Measurements from ENCODE around the gene AOC3. TPM values are rescaled to one million over a fixed set of nuclear protein-coding genes. Genes with fewer than 3 reads are reported as not detected.

AOC3 gene
- total and polyA plus RNA-seq, 2 donors (not counting 3 experiments of a cell fraction or from before 2014, with no cell fraction given) = 0.11 to 0.27 TPM

DNA sequence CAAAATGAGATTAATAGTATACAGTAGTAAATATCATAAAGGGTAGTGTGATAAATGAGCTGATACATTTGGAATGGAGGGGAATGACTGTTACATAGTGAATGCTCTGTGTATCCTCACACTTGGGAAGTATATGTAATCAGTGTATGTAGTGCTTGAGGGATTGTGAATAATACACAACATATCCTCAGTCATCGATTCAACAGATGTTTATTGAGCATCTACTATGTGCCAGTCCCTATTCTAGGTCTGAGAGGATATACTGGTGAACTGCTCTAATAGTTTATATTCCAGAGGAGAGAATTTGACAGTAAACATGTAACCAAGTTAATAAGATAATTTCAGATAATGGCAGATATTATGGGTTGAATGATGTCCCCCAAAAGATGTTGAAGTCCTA is 23.5 kb upstream of the AOC3 start:
- Histone ChIP-seq H3K4me3 (replicated peaks in 1 of 3; ENCODE audit: insufficient read depth in 1 of 3, low read depth in 1 of 3, low read length in 3 of 3) (no peak overlapping the region), H3K9me1 (replicated peaks; ENCODE audit: control insufficient read depth, extremely low read depth, insufficient read depth, low read length) (no peaks in the 10 kb centered on the region), H4K20me1 (replicated peaks; ENCODE audit: control insufficient read depth, extremely low read depth, insufficient read depth, low read length) (no peaks in the 10 kb centered on the region), H2AFZ (ENCODE audit: low read depth, low read length) (no peak overlapping the region), H3K27ac (ENCODE audit: insufficient read depth, low read depth, low read length) (no peak overlapping the region), H3K9ac (replicated peaks; ENCODE audit: extremely low read depth, insufficient read depth, low read length) (no peak overlapping the region), H3K79me2 (ENCODE audit: control insufficient read depth, insufficient read depth, low read length) (peaks cover 12% of the 10 kb centered on the region), H3K4me1 (ENCODE audit: control insufficient read depth, extremely low read depth, insufficient read depth, low read length) (peaks cover 10% of the 10 kb centered on the region), H3K27me3 (ENCODE audit: control insufficient read depth in 2 of 2, insufficient read depth in 2 of 2, low read length in 2 of 2) (peaks cover 6 to 13% of the 10 kb centered on the region in 2 experiments), H3K4me2 (ENCODE audit: insufficient read depth, low read length) (no peak overlapping the region), H3K9me3 (replicated peaks; ENCODE audit: control insufficient read depth, insufficient read depth, low read length) (no peaks in the 10 kb centered on the region), H3K36me3 (ENCODE audit: control insufficient read depth in 2 of 2, extremely low read depth in 1 of 2, insufficient read depth in 2 of 2, low read length in 2 of 2) (no peaks in the 10 kb centered on the region)
- TF ChIP-seq, protein P1, sequence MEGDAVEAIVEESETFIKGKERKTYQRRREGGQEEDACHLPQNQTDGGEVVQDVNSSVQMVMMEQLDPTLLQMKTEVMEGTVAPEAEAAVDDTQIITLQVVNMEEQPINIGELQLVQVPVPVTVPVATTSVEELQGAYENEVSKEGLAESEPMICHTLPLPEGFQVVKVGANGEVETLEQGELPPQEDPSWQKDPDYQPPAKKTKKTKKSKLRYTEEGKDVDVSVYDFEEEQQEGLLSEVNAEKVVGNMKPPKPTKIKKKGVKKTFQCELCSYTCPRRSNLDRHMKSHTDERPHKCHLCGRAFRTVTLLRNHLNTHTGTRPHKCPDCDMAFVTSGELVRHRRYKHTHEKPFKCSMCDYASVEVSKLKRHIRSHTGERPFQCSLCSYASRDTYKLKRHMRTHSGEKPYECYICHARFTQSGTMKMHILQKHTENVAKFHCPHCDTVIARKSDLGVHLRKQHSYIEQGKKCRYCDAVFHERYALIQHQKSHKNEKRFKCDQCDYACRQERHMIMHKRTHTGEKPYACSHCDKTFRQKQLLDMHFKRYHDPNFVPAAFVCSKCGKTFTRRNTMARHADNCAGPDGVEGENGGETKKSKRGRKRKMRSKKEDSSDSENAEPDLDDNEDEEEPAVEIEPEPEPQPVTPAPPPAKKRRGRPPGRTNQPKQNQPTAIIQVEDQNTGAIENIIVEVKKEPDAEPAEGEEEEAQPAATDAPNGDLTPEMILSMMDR (IDR thresholded peaks at IDR 0.05; ENCODE audit: extremely low read depth in 1 of 2, insufficient read depth in 1 of 2, low read depth in 1 of 2, low read length in 2 of 2) = no peak
- no peak for TF ChIP-seq GATA2 (IDR thresholded peaks at IDR 0.05; ENCODE audit: insufficient read depth, insufficient read length, low read depth, low read length)
- ChIA-PET CTCF (interaction anchor here (1.1 kb wide), 1 partner anchor 100 kb away, joined by 3 read pairs; no protein-coding TSS in a partner anchor), POLR2A (no interaction called here)
- dilution Hi-C loops (cut with MboI; ENCODE audit: extremely low pct_ligation_motif_present, low sequenced_read_pairs) (no loop called here), intact Hi-C loops (cut with micrococcal nuclease) (no loop called here)
- DNase-seq (ENCODE audit: low read depth, low spot score) (no peak), FAIRE-seq (no peak)
- BruUV-seq (replicated peaks) = no TSS peak

DNA sequence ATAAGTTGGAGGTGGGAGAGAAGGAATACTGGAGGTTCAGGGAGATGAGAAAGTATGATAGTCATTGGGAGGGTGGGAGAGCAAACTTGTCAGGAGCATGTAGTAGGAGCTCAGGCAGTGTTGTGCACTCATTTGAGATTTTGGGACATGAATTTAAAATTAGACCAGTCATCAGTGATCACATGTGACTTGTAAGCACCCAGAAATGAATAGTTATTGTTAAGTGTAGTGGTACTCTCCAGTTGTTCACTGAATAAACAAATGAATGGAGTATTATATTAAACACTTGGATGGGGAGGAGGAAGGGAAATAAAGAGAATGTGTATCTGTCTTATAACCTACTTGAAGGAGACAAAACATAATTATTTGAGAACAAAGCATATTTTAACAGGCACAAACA is 20.0 kb upstream of the AOC3 start:
- CTCF ChIA-PET = no interaction called here
- DNase-seq (ENCODE audit: low read depth, low spot score) (no peak), FAIRE-seq (no peak)
- no peak overlapping the region for H3K4me2 ChIP-seq (ENCODE audit: insufficient read depth, low read length)
- dilution Hi-C loops (cut with MboI; ENCODE audit: extremely low pct_ligation_motif_present, low sequenced_read_pairs) = no loop called here
- no peak overlapping the region for H3K4me3 ChIP-seq (replicated peaks in 1 of 3; ENCODE audit: insufficient read depth in 1 of 3, low read depth in 1 of 3, low read length in 3 of 3)
- TF ChIP-seq POLR2AphosphoS5 (IDR thresholded peaks at IDR 0.05; ENCODE audit: insufficient read depth, low read depth, low read length) (no peak), GATA2 (IDR thresholded peaks at IDR 0.05; ENCODE audit: insufficient read depth, insufficient read length, low read depth, low read length) (no peak), MYC (IDR thresholded peaks at IDR 0.05; ENCODE audit: low read depth, low read length) (no peak), FOS (IDR thresholded peaks at IDR 0.05; ENCODE audit: borderline replicate concordance, insufficient read depth, low read length) (no peak), JUN (IDR thresholded peaks at IDR 0.05; ENCODE audit: borderline replicate concordance, insufficient read depth, insufficient read length, low read depth) (no peak), POLR2A (IDR thresholded peaks at IDR 0.05; ENCODE audit: low read depth, low read length) (no peak)
- TF ChIP-seq, protein P2, sequence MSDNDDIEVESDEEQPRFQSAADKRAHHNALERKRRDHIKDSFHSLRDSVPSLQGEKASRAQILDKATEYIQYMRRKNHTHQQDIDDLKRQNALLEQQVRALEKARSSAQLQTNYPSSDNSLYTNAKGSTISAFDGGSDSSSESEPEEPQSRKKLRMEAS (IDR thresholded peaks at IDR 0.05; ENCODE audit: insufficient read depth, insufficient read length) = no peak
- H3K4me1 ChIP-seq (ENCODE audit: control insufficient read depth, extremely low read depth, insufficient read depth, low read length) = peaks cover 17% of the 10 kb centered on the region
- H3K9me1 ChIP-seq (replicated peaks; ENCODE audit: control insufficient read depth, extremely low read depth, insufficient read depth, low read length) = no peaks in the 10 kb centered on the region
- POLR2A ChIA-PET = no interaction called here
- H3K27me3 ChIP-seq (ENCODE audit: control insufficient read depth in 2 of 2, insufficient read depth in 2 of 2, low read length in 2 of 2) = peaks cover 6 to 13% of the 10 kb centered on the region in 2 experiments
- peaks cover 0 to 2% of the 10 kb centered on the region in 2 experiments for H3K36me3 ChIP-seq (ENCODE audit: control insufficient read depth in 2 of 2, extremely low read depth in 1 of 2, insufficient read depth in 2 of 2, low read length in 2 of 2)
- no peaks in the 10 kb centered on the region for H4K20me1 ChIP-seq (replicated peaks; ENCODE audit: control insufficient read depth, extremely low read depth, insufficient read depth, low read length)
- no peak overlapping the region for H2AFZ ChIP-seq (ENCODE audit: low read depth, low read length)
- H3K9me3 ChIP-seq (replicated peaks; ENCODE audit: control insufficient read depth, insufficient read depth, low read length) = no peaks in the 10 kb centered on the region
- BruUV-seq (replicated peaks) = no TSS peak
- intact Hi-C loops (cut with micrococcal nuclease) = no loop called here
- peaks cover 24% of the 10 kb centered on the region for H3K79me2 ChIP-seq (ENCODE audit: control insufficient read depth, insufficient read depth, low read length)
- no peak overlapping the region for H3K27ac ChIP-seq (ENCODE audit: insufficient read depth, low read depth, low read length)
- H3K9ac ChIP-seq (replicated peaks; ENCODE audit: extremely low read depth, insufficient read depth, low read length) = no peak overlapping the region

Measured in endothelial cell of umbilical vein (primary cell).